ENCODE results near the gene ATP6V0E1.

The ATP6V0E1 gene

GRCh38 chr5:172983542-172984243, at the start of gene ATP6V0E1:
Gene ATP6V0E1 (plus strand): TSS chr5:172983771. CDS start chr5:172983861, 90 bp downstream.
- DNase-seq, result peak; percentile 98

- no peak for DNase-seq
Measured at GRCh38 chr5:172935096-172935495, 48.5 kb upstream of the ATP6V0E1 start.

DNA sequence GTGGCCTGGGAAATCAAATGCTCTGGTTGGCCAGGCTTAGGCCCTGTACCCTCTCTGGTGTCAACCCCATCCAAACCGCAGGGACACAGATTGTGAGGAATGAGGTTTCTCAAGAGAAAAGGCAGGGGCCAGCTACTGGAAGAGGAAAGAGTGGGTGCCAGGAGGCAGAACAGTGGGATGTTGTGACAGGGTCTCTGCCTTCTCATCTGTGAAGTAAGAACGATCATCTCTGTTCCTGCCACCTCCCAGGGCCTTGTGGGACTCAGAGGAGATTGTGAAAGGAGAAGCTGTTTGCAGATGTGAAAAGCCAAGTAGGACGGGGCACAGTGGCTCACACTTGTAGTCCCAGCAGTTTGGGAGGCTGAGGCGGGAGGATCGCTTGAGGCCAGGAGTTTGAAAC, 47.2 kb upstream of the ATP6V0E1 start:
- no peak for DNase-seq

DNA sequence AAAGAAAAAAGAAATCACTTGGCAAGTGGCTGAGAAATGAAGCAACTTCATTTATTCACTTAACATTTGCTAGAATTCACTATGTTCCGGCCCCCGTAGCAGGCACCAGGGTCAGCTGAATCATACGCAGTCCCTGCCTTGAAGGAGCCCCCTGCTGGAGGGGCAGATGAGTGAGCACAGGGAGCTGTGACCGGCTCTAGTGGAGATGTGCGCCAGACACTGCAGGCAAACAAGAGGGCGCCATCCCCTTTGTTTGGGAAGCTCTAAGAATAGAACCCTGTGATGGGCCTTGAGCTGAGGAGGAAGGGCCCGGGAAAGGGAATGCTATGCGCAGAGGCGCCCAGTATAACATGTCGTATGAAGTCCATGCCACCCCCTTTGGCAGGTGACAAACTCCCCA, 44.5 kb upstream of the ATP6V0E1 start:
- peak; percentile 97 for DNase-seq

DNA sequence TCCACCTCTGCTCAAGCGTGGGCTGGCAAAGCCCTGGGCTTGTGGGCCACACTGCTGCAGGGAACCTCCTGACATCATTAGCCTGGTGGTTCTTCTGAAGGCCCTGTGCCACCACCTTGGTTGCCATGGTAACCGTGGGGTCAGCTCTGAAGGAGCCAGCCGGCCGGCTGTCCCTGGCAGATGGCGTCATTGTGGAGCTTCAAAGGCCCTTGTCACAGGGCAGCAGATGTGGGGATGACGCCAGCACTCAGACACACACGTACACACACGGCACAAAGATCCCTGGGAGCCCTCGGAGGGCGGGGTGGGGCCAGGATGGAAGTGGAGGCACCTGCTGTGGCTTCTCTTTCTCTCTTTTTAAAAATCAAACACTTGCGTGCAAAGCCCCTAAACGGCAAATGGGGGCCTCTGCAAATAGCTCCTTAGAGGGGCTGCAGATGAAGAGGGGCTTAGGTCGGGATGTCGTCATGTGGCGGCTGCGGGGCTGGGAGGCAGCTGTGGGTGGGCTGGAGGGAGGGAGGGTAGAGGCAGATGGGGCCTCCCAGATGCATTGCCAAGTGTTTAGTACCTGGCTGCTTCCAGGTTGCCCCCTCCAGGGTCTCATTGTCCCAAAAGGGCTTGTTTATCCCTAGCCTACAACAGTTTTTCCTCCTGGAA, 43.8 kb upstream of the ATP6V0E1 start:
- peak; percentile 100 for DNase-seq

GRCh38 chr5:172940268-172941066, 43.1 kb upstream of the ATP6V0E1 start:
- DNase-seq, result peak; percentile 89

- peak; percentile 75 for DNase-seq
Measured at GRCh38 chr5:172941067-172941516, 42.5 kb upstream of the ATP6V0E1 start.

- DNase-seq, result no peak
Measured at GRCh38 chr5:172942556-172942955, 41.0 kb upstream of the ATP6V0E1 start.

GRCh38 chr5:172943283-172943841, 40.2 kb upstream of the ATP6V0E1 start:
- DNase-seq, result no peak

- DNase-seq, result no peak
Measured at GRCh38 chr5:172943906-172944305, 39.7 kb upstream of the ATP6V0E1 start.

- no peak for DNase-seq
Measured at GRCh38 chr5:172944741-172945140, 38.8 kb upstream of the ATP6V0E1 start.

- no peak for DNase-seq
Measured at GRCh38 chr5:172945151-172945550, 38.4 kb upstream of the ATP6V0E1 start.

DNA sequence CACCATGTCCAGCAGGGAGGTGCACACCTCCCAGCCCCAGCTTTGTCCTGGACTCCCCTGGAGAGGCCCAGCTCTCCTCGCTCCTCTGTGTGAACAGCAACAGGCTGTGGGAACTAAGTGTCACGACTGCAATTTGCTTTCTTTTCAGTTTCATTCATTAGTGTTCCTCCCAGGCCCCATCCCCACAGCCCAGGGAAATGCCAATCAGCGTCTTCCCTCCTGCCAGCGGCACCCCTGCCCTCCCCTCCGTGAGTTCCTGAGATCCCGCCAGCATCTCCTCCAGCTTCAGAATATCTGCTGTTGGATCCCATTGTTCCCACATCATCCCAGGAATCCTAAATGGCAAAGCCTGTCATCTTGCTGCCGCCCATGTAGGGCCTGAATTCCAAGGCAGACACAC, 37.4 kb upstream of the ATP6V0E1 start:
- DNase-seq, result no peak

GRCh38 chr5:172949426-172949825, 34.1 kb upstream of the ATP6V0E1 start:
- DNase-seq, result no peak

DNA sequence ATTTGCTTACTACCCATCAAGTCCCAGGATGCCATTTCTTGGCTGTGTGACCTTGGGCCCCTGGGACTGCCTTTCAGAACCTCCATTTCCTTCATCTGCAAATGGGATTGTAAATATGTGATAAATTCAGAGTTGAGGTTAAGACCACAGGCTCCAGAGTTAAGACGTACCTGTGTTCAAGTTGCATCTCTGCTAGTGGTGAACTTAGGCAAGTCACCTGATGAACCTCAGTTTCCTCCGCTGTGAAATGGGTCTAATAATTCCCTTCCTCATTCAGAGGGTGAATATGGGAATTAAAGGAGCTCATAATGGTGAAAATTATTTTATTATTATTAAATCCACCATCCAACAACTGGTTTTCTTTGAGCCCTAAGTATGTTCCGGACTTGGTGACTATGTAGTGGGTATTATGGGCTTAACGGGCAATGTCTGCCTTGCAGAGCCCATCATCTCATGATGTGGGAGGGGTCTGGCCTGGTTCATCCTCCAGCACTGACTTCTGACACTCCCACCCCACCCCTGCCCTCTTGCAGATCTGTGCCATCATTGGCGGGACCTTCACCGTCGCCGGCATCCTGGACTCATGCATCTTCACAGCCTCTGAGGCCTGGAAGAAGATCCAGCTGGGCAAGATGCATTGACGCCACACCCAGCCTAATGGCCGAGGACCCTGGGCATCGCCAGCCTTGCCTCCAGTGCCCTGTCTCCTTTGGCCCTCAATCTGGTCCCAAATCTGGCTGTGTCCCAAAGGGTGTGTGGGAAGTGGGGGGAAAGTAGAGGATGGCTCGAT, 33.2 kb upstream of the ATP6V0E1 start:
- no peak for DNase-seq

- no peak for DNase-seq
Measured at GRCh38 chr5:172951371-172952033, 32.1 kb upstream of the ATP6V0E1 start.

DNA sequence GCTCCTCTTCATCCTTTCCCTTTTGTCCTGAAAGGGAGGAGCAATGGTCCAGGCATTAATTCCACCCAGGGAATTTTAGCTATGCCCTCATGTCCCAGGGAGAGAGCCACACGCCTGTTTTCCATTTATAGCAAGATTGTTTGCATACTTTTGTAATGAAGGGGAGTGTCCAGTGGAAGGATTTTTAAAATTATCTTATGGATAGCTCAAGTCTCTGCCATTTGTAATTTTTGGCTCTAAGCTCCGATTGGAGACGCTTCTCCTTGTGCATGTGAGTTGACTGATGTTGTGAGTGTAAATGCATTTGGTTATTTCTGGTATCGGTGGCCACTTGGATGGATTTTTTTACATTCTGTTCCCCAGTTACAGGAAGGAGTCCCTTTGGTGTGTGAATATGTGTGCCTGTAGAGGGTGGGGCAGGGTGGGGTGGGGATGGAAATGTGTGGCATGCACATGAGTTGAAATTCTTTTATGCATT, 31.5 kb upstream of the ATP6V0E1 start:
- DNase-seq, result no peak

DNA sequence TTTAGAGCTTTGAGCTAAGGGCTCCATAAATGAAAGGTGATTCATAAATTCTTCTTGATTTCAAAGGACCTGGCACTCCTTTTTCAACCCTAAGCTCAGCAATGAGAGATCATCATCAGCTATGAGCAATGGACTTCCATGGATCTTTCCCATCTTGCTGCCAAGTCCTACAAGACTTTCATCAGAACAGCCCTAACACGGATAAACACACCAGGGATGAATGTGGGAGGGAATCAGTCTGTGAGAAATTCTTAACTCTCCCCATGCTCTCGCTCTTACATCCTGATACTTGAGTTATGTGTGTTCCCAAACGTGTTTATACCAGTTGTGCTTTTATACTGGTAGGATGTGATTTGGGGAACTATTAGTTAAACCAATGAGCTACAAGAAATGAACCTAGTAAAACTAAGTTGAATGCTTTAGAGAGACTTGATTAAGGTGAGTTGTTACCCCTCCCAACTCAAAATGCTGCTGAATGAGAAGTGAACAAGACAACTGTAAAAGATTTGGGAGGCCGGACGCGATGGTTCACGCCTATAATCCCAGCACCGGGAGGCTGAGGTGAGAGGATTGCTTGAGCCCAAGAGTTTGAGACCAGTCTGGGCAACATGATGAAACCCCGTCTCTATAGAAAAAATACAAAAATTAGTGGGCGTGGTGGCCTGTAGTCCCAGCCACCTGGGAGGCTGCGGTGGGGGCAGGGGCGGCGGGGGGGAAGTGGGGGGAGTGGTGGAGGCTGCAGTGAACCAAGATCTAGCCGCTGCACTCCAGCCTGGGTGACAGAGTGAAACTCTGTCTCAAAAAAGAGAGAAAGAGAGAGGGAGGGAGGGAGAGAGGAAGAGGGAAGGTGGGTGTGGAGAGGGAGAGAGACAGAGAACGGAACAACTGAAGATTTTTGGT, 29.5 kb upstream of the ATP6V0E1 start:
- DNase-seq, result no peak

DNA sequence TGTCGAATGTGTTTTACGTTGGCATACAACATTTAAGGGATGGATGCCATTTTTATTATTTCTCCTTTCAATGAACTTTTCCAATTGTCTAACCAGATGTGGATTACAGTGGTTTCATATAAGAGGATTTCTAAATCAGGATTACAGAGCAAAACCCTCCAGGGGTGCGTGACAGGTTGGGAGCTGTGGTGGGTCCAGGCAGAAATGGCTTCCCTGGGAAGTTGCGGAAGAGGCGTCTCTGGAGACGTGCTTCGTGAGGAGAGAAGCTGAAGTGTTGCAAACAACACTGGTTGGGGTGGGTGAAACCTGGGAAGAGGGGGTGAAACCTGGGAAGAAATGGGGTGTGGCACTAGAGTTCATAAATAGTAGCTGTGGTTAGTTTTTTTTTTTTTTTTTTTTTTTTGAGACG, 28.8 kb upstream of the ATP6V0E1 start:
- DNase-seq, result no peak

DNA sequence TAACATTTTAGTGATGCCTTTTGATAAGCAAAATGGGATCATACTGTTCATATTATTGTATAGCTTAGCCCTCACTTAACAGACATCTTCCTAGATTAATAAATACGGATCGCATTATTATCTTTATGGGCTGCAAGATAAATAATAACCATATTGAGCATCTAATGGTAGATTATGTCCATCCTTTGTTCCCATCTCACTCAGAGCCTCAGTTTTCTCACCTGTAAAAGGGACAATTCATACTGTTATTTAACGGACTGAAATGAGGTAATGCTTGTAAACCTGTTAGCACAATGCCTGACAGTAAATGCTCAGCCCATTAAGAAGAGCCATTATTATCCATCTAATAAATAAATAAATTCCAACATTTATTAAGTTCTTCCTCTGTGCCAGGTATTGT, 27.3 kb upstream of the ATP6V0E1 start:
- DNase-seq, result no peak

DNA sequence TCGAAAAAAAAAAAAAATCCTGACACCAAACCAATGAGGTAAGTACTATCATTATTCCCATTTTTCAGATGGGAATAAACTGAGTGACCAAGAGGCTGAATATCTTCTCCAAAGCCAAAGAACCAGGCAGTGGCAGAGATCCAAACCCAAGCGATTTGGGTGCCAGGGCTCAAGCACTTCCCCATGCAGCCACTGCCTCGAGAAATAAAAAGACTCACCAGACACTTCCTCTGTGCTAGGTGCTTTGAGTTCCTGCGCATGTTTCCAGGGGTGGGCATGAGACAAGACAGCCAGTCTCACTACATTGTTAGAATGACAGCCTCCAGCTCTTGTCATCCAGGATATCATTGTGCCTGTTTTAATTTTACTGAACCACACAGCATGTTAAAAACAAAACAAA, 26.6 kb upstream of the ATP6V0E1 start:
- no peak for DNase-seq

Measured in DMS53 (cell line).